NB4 (cell line): ENCODE data around the gene ELP5.
A peak's percentile ranks its signal among the peaks of the same experiment; 100 is the strongest.

Experiments used
- DNase-seq: peaks from one replicate; pipeline ENCODE4 v3.0.0; 2010; ENCODE audit warnings: low read depth
- H3K4me3 ChIP-seq: one replicate; pipeline ENCODE4 v1.5.1; 2011; ENCODE audit warnings: mild to moderate bottlenecking, low read depth, low read length, moderate library complexity
- CTCF ChIP-seq: IDR thresholded peaks from one replicate; pipeline ENCODE4 v1.5.1; 2012; ENCODE audit warnings: low read depth, low read length
- MAX ChIP-seq: IDR thresholded peaks from 2 replicates; pipeline ENCODE4 v1.6.1; 2011; ENCODE audit warnings: low read depth, low read length
- MYC ChIP-seq: IDR thresholded peaks from 2 replicates; pipeline ENCODE4 v1.6.1; 2011; ENCODE audit warnings: low read depth, low read length
- POLR2A ChIP-seq: IDR thresholded peaks from 2 replicates; pipeline ENCODE4 v1.6.1; 2011; ENCODE audit warnings: mild to moderate bottlenecking; ENCODE audit not compliant: insufficient read length; ENCODE audit errors: extremely low read depth

Gene ELP5

GRCh38 chr17:7249830-7250229 is 2.2 kb upstream of the ELP5 start:
- no peak for TF ChIP-seq CTCF
- no peak for TF ChIP-seq MYC
- TF ChIP-seq MAX = no peak
- TF ChIP-seq POLR2A = no peak
- H3K4me3 ChIP-seq = peak overlapping the region; percentile 87
- DNase-seq = peak; percentile 72

- TF ChIP-seq MAX (no peak), MYC (no peak), POLR2A (no peak), CTCF (no peak)
- peak overlapping the region; percentile 87 for H3K4me3 ChIP-seq
- peak; percentile 26 for DNase-seq
Observed at GRCh38 chr17:7250695-7251627, 1.1 kb upstream of the ELP5 start.

GRCh38 chr17:7251661-7252175 is 297 bp upstream of the ELP5 start, which contains the start of gene CTDNEP1:
Gene CTDNEP1, minus strand, starts transcription at chr17:7251734. Its CDS starts 438 bp downstream, at chr17:7251296.
- H3K4me3 ChIP-seq = peak within 1 kb of the TSS; percentile 93
- TF ChIP-seq POLR2A (no peak), MAX (peak; percentile 55), MYC (peak; percentile 61; the same call in 1 of the 2 replicates), CTCF (no peak)

GRCh38 chr17:7253082-7253481 is 1.1 kb downstream of the ELP5 start:
- TF ChIP-seq POLR2A (no peak), MYC (no peak), MAX (no peak), CTCF (no peak)
- peak overlapping the region; percentile 93 for H3K4me3 ChIP-seq
- DNase-seq = no peak

More at GRCh38 chr17:7251661-7252175, 297 bp upstream of the ELP5 start, which contains the start of gene CTDNEP1:
- DNase-seq = peak; percentile 96

- DNase-seq = no peak
- TF ChIP-seq MYC (no peak), MAX (no peak), CTCF (no peak), POLR2A (no peak)
- no peak overlapping the region for H3K4me3 ChIP-seq
Observed at GRCh38 chr17:7254511-7254910, 2.5 kb downstream of the ELP5 start.
